ENCODE results near the gene ADGRF1.

GRCh38 chr6:46959419-46959818 is 82.7 kb downstream of the ADGRF1 start:
- TF ChIP-seq CTCF (IDR thresholded peaks at IDR 0.05) (no peak), POLR2A (IDR thresholded peaks at IDR 0.05) (no peak)

All from prostate gland (tissue), 2 donors.